HG02623 (cell line): Measurements from ENCODE around the gene FBXO21.

Source experiments
- ATAC-seq: cut with Tn5 transposase; IDR thresholded peaks from one replicate; pipeline ENCODE4 v1.9.1; 2021; ENCODE audit warnings: moderate library complexity; ENCODE audit not compliant: unreplicated experiment

FBXO21 gene

DNA sequence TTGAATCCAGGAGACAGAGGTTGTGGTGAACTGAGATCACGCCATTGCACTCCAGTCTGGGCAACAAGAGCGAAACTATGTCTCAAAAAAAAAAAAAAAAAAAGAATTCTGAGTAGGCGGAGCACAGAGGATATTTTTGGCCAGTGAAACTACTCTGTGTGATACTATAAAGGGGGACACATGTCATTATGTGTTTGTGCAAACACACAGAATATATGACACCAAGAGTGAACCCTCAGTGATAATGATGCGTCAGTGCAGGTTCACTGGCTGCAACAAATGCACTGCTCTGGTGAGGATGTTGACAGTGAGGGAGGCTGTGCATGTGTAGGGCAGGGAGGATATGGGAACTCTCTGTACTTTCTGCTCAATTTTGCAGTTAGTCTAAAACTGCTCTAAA lies 24.2 kb downstream of the FBXO21 start:
- no peak for ATAC-seq

GRCh38 chr12:117165342-117165741 lies 24.9 kb downstream of the FBXO21 start:
- ATAC-seq, result no peak

DNA sequence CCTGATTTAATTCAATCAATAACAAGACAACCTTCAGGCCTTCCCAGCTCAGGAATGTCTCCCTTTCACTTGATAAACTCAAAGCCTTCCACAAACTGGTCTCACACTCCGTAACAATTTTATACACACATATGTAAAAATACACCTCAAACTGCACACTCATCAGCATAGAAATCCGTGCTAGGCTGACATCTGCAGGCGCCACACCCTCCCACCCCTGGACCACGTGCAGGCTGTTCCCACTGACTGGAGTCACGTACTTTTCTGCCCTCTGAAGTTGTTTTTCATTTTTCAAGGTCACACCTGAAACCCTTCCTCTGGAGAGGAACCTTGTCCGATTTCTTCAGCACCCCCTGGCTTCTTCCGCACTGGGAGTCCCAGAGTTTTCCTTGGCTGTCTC lies 27.6 kb downstream of the FBXO21 start:
- no peak for ATAC-seq

DNA sequence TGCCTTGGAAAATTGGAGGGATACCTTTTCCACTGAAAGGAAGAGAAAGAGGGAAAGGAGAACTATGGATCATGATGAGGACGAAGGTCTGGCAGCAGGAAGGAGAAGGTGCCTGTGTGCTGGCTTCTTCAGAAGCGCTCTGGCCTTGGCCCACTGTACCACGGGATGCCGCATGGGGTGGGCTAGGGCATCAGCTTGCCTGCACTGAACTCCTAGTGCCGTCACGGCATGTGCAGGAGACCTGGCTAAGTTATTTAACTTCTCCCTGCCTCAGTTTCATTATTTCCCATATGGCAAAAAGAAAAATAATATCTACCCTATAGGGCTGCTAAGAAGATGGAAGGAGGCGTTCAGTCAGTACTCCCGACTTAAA lies 28.1 kb downstream of the FBXO21 start:
- ATAC-seq, result no peak

DNA sequence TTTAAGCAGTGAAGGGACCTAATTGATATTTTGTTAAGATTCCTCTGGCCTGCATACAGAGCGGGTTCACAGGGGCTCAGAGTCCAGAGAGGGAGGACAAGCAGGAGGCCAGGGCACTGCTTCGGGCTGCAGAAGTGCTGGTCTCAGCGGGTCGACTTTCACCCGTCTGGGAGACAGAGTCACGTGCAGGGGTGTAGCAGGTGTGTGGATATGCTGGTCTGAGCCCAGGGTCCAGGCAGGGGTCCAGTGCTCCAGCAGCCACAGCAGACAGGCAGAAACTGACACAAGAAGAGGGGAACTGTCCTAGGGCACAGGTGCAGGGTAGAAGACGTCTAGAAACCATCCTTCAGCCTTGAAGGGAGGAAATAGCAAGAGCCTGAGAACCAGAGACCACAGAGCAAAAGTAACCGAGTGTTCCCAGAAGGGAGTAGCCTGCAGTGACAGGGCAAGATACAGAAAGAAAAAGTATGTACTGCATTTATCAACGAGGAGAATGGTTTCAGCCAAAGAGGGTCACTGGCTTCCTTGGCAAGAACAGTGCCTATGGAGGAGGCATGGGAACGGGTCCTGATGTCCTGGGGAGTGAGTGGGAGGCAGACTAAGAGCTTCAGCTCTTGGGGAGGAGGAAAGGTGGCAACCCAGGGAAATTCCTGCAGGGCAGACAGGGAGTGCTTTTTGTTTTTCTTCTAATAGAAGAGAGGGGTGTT lies 28.7 kb downstream of the FBXO21 start:
- no peak for ATAC-seq

GRCh38 chr12:117159674-117160073 lies 30.6 kb downstream of the FBXO21 start:
- no peak for ATAC-seq

GRCh38 chr12:117158911-117159553 lies 31.2 kb downstream of the FBXO21 start:
- ATAC-seq, result no peak

GRCh38 chr12:117158096-117158495 lies 32.2 kb downstream of the FBXO21 start:
- ATAC-seq, result no peak

GRCh38 chr12:117155278-117156060 lies 34.8 kb downstream of the FBXO21 start:
- no peak for ATAC-seq

GRCh38 chr12:117152793-117153775 lies 37.2 kb downstream of the FBXO21 start:
- ATAC-seq, result no peak

DNA sequence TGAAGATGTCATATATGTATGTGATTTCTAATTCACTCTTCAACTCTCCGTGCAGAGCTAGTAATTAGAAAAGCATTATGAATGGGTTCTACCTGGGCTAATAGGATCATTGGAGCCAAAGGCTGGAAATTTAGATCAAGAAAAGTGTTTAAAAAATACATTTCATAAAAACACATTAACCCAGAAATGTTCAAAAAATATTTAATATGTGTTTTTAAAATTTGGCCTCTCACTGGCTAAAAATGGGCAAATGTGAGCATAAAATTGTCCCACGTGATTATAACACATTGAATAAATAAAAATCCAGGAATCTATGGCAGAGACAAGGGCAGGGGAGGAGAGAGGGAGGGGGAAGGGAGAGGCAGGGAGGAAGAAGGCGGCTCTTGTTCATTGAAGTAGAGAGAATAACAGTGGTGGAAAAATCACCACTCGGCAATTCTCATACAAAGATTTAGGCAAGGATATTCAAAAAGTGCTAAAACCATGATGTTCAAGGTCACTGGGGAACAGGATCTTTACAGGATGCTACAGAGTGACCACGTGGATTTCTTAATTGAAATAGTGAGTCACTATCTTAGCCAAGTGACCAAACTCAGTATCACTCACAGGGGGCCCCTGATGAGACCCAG lies 38.8 kb downstream of the FBXO21 start:
- ATAC-seq, result no peak

- ATAC-seq, result no peak
Observed at GRCh38 chr12:117149431-117149830, 40.8 kb downstream of the FBXO21 start.

- no peak for ATAC-seq
Observed at GRCh38 chr12:117148642-117149041, 41.6 kb downstream of the FBXO21 start.

GRCh38 chr12:117147639-117148038 lies 42.6 kb downstream of the FBXO21 start:
- ATAC-seq, result no peak

DNA sequence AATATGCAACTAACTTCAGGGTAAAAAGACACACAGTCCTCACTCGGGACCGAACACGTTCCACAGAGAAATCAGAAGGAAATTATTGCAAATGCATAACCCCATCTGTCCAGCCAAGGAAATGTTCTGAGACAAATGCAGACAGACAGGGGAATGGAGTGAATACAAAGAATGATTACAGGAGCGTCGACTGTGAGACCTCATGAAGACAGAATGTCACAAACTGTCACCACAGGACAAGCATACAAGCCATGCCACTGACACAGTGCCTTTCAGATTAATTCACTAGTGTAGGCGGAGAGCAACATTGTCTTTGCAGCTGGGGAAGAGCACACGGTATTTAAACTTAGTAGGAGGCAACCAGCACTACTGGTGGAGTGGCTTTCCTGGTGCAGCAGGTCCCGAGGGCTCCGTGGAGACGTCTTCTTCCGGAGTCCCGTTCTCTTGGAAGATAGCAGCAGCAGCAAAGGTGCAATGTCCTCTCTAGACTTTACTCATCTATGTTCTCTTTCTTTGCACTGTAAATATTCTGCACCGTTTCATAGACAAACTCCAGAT lies 44.6 kb downstream of the FBXO21 start:
- no peak for ATAC-seq

DNA sequence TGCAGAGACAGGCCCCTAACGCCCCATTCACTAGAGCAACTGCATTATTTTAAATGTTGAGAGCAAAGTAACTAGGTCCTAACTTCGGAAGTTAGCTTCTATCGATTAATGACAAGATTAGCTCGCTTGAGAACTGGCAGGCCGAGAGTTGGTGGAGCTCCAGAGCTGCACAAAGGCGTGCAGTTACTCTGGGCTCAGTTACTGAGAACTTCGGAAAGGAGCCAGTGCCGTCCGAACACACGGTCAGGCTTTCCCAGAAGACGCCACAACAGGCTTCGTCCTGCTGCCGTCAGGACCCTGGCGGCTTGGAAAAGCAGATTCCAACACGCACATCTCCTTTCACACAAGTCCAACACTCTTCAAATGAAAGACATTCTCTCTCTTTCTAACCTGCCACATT lies 45.7 kb downstream of the FBXO21 start:
- ATAC-seq, result no peak

- no peak for ATAC-seq
Observed at GRCh38 chr12:117143008-117143532, 47.2 kb downstream of the FBXO21 start.

GRCh38 chr12:117142094-117142493 lies 48.2 kb downstream of the FBXO21 start:
- no peak for ATAC-seq

DNA sequence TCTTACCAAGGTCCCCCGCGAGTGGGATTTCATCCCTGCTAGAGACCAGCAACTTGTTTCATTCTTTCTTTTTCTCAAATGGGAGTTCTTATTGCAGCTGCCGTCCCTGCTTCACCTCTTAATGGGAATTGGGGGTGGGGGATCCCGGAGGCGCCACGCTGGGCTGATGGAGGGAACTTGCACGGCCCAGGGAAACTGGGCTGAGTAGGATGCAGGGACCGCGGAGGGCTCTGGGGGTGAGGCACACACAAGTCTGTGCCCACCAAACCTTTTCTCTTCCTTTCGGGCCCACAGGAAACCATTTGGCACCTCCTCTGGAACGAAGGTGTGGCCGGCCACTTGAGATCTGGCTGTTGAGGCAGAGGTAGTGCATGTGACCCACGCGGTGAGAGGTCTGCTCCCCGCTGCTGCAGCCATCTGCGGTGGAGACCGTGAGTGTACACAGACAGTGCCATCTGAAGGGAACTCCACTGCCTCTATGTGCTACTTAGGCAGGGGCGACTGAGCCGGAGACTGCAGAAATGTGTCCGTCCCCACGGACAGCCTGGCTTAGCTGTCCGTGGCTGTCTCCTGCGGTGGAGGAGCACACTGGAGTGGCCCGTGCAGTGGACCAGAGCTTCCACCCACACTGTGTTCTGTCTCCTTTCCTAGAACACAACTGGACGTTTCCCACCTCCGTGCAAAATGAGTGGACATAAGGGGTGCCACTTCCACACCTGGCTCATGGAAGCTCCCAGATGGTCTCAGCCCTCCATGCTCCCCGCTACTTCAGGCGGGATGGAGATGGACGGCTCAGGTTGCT lies 49.0 kb downstream of the FBXO21 start:
- no peak for ATAC-seq
